NCI-H1417 (cell line): ENCODE measurements around the gene KLRG1.

Source experiments
- DNase-seq, 3 experiments: peaks; one replicate each; lab custom pipeline; 2025; lab: John Stamatoyannopoulos, UW

The KLRG1 gene

GRCh38 chr12:9041321-9041720 is 52.0 kb downstream of the KLRG1 start:
- no peak for DNase-seq

GRCh38 chr12:9043766-9044165 is 54.4 kb downstream of the KLRG1 start:
- DNase-seq, result no peak

GRCh38 chr12:9047105-9047504 is 57.8 kb downstream of the KLRG1 start:
- DNase-seq, result no peak

GRCh38 chr12:9048930-9049329 is 59.6 kb downstream of the KLRG1 start:
- no peak for DNase-seq

GRCh38 chr12:9049520-9050133 is 60.3 kb downstream of the KLRG1 start:
- peak in 2 of 3 experiments; percentile 20 to 74 for DNase-seq

- DNase-seq, result no peak
These were observed 61.3 kb downstream of the KLRG1 start for GRCh38 chr12:9050521-9051157.

- no peak for DNase-seq
These were observed 61.8 kb downstream of the KLRG1 start for GRCh38 chr12:9051158-9051550.

GRCh38 chr12:9052610-9053009 is 63.3 kb downstream of the KLRG1 start:
- DNase-seq, result no peak
